Measurements from ENCODE around the gene JADE2.
A peak's percentile ranks its signal among the peaks of the same experiment; 100 is the strongest.

JADE2 gene

DNA sequence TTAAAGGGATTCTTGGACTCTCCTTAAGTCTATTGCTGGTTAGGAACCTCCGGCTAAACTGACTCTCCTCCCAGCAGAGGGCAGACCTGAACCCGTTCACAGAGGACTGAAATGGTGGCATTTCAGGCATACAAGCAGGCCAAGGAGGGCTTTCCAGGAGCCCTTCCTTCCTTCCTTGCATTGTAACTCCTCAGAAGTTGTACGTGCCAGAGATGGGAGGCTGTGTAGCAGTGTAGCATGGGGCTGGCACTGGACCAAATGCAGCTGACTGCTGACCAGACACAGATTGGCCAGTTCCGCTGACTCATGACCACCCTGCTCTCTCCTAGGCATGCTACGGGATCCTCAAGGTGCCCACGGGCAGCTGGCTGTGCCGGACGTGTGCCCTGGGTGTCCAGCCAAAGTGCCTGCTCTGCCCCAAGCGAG lies 36.4 kb downstream of the JADE2 start:
- no peak overlapping the region for H3K4me2 ChIP-seq (ENCODE audit: low read length)
- H3K79me1 ChIP-seq (ENCODE audit: low read length): peaks cover 4% of the 10 kb centered on the region
- H2BK5ac ChIP-seq (ENCODE audit: low read length): peak overlapping the region; percentile 35
- peak; percentile 62 for DNase-seq
- no peak overlapping the region for H3K4ac ChIP-seq (ENCODE audit: low read depth, low read length)
- no peak overlapping the region for H3K9ac ChIP-seq (ENCODE audit: low read length)
- no peak overlapping the region for H2BK15ac ChIP-seq (replicated peaks; ENCODE audit: low read depth)
- peaks cover 14% of the 10 kb centered on the region for H3K36me3 ChIP-seq (ENCODE audit: control insufficient read depth, insufficient read depth, low read length)
- no peak overlapping the region for H3K23ac ChIP-seq (ENCODE audit: low read length)
- peak overlapping the region; percentile 49 for H3K56ac ChIP-seq (ENCODE audit: low read length)
- H3K27me3 ChIP-seq (ENCODE audit: insufficient read depth, low read length, poor library complexity): no peaks in the 10 kb centered on the region
- no peak overlapping the region for H3K18ac ChIP-seq (ENCODE audit: low read length)
- no peak overlapping the region for H3K27ac ChIP-seq (ENCODE audit: low read depth, low read length)
- no peaks in the 10 kb centered on the region for H3K4me1 ChIP-seq (ENCODE audit: control insufficient read depth, low read depth, low read length)
- peaks cover under 1% of the 10 kb centered on the region for H3K79me2 ChIP-seq (ENCODE audit: control insufficient read depth, insufficient read depth, low read length)
- H3K4me3 ChIP-seq (ENCODE audit: low read length): no peak overlapping the region
- no peak overlapping the region for H4K8ac ChIP-seq (ENCODE audit: low read depth, low read length)
- H4K5ac ChIP-seq (ENCODE audit: low read length): no peak overlapping the region
- H2AK5ac ChIP-seq (ENCODE audit: low read length): peak overlapping the region; percentile 65
- WGBS (ENCODE audit: extremely low coverage, insufficient coverage, low lambda C conversion rate): no CpG with 5 or more reads among the region's 9 CpGs
- H2BK120ac ChIP-seq (ENCODE audit: low read depth, low read length): no peak overlapping the region

- Histone ChIP-seq H2BK15ac (replicated peaks; ENCODE audit: low read depth) (no peak overlapping the region), H3K27ac (ENCODE audit: low read depth, low read length) (no peak overlapping the region), H3K36me3 (ENCODE audit: control insufficient read depth, insufficient read depth, low read length) (peaks cover 20% of the 10 kb centered on the region), H3K79me1 (ENCODE audit: low read length) (peaks cover 8% of the 10 kb centered on the region), H4K8ac (ENCODE audit: low read depth, low read length) (no peak overlapping the region), H2BK120ac (ENCODE audit: low read depth, low read length) (no peak overlapping the region), H3K18ac (ENCODE audit: low read length) (no peak overlapping the region), H4K5ac (ENCODE audit: low read length) (no peak overlapping the region), H3K4ac (ENCODE audit: low read depth, low read length) (no peak overlapping the region), H3K9ac (ENCODE audit: low read length) (no peak overlapping the region), H2AK5ac (ENCODE audit: low read length) (no peak overlapping the region), H3K4me1 (ENCODE audit: control insufficient read depth, low read depth, low read length) (no peaks in the 10 kb centered on the region), H2BK5ac (ENCODE audit: low read length) (no peak overlapping the region), H3K56ac (ENCODE audit: low read length) (no peak overlapping the region), H3K4me2 (ENCODE audit: low read length) (no peak overlapping the region), H3K4me3 (ENCODE audit: low read length) (no peak overlapping the region), H3K79me2 (ENCODE audit: control insufficient read depth, insufficient read depth, low read length) (no peaks in the 10 kb centered on the region), H3K23ac (ENCODE audit: low read length) (no peak overlapping the region), H3K27me3 (ENCODE audit: insufficient read depth, low read length, poor library complexity) (no peaks in the 10 kb centered on the region)
- whole genome bisulfite sequencing (ENCODE audit: extremely low coverage, insufficient coverage, low lambda C conversion rate): no CpG with 5 or more reads among the region's 7 CpGs
- DNase-seq: no peak
Observed at GRCh38 chr5:134563221-134563620, 37.8 kb downstream of the JADE2 start.

GRCh38 chr5:134563962-134564361 lies 38.5 kb downstream of the JADE2 start:
- Histone ChIP-seq H3K9ac (ENCODE audit: low read length) (no peak overlapping the region), H3K36me3 (ENCODE audit: control insufficient read depth, insufficient read depth, low read length) (peaks cover 20% of the 10 kb centered on the region), H2BK15ac (replicated peaks; ENCODE audit: low read depth) (no peak overlapping the region)

DNA sequence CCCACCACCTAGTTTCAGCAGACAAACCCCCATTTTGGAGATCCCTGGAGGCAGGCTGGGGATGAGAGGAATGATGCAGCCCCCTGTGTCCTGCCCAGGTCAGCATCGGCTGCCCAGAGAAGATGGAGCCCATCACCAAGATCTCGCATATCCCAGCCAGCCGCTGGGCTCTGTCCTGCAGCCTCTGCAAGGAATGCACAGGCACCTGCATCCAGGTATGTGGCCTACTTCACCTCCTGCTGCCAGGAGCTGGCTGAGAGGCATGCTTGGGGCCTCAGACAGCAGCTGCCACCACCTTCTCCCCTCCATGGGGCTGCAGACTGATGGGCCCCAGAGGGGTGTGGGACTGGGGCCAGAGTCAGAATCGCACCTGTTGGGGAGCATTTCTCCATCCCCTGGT lies 38.9 kb downstream of the JADE2 start:
- no peaks in the 10 kb centered on the region for H3K27me3 ChIP-seq (ENCODE audit: insufficient read depth, low read length, poor library complexity)
- no peak overlapping the region for H3K4me3 ChIP-seq (ENCODE audit: low read length)
- no peaks in the 10 kb centered on the region for H3K4me1 ChIP-seq (ENCODE audit: control insufficient read depth, low read depth, low read length)
- H2AK5ac ChIP-seq (ENCODE audit: low read length): no peak overlapping the region
- WGBS (ENCODE audit: extremely low coverage, insufficient coverage, low lambda C conversion rate): no CpG with 5 or more reads among the region's 4 CpGs
- H3K56ac ChIP-seq (ENCODE audit: low read length): no peak overlapping the region
- no peak overlapping the region for H3K4me2 ChIP-seq (ENCODE audit: low read length)
- H3K36me3 ChIP-seq (ENCODE audit: control insufficient read depth, insufficient read depth, low read length): peaks cover 20% of the 10 kb centered on the region
- H2BK15ac ChIP-seq (replicated peaks; ENCODE audit: low read depth): no peak overlapping the region
- peaks cover 4% of the 10 kb centered on the region for H3K79me1 ChIP-seq (ENCODE audit: low read length)
- no peak overlapping the region for H2BK5ac ChIP-seq (ENCODE audit: low read length)
- no peak overlapping the region for H3K4ac ChIP-seq (ENCODE audit: low read depth, low read length)
- no peak for DNase-seq
- no peak overlapping the region for H3K18ac ChIP-seq (ENCODE audit: low read length)
- H3K23ac ChIP-seq (ENCODE audit: low read length): no peak overlapping the region
- no peak overlapping the region for H3K9ac ChIP-seq (ENCODE audit: low read length)
- H4K5ac ChIP-seq (ENCODE audit: low read length): no peak overlapping the region
- H3K79me2 ChIP-seq (ENCODE audit: control insufficient read depth, insufficient read depth, low read length): no peaks in the 10 kb centered on the region
- H2BK120ac ChIP-seq (ENCODE audit: low read depth, low read length): no peak overlapping the region
- H3K27ac ChIP-seq (ENCODE audit: low read depth, low read length): no peak overlapping the region
- H4K8ac ChIP-seq (ENCODE audit: low read depth, low read length): no peak overlapping the region

More at GRCh38 chr5:134563962-134564361, 38.5 kb downstream of the JADE2 start:
- no peak overlapping the region for H3K4me2 ChIP-seq (ENCODE audit: low read length)
- H3K4ac ChIP-seq (ENCODE audit: low read depth, low read length): no peak overlapping the region
- WGBS (ENCODE audit: extremely low coverage, insufficient coverage, low lambda C conversion rate): no CpG with 5 or more reads among the region's 5 CpGs
- no peaks in the 10 kb centered on the region for H3K4me1 ChIP-seq (ENCODE audit: control insufficient read depth, low read depth, low read length)
- no peaks in the 10 kb centered on the region for H3K27me3 ChIP-seq (ENCODE audit: insufficient read depth, low read length, poor library complexity)
- H3K79me1 ChIP-seq (ENCODE audit: low read length): peaks cover 8% of the 10 kb centered on the region
- H2BK5ac ChIP-seq (ENCODE audit: low read length): no peak overlapping the region
- H3K4me3 ChIP-seq (ENCODE audit: low read length): no peak overlapping the region
- no peak overlapping the region for H4K8ac ChIP-seq (ENCODE audit: low read depth, low read length)
- H3K56ac ChIP-seq (ENCODE audit: low read length): no peak overlapping the region
- H3K23ac ChIP-seq (ENCODE audit: low read length): no peak overlapping the region
- H2AK5ac ChIP-seq (ENCODE audit: low read length): no peak overlapping the region
- H3K79me2 ChIP-seq (ENCODE audit: control insufficient read depth, insufficient read depth, low read length): no peaks in the 10 kb centered on the region
- H3K27ac ChIP-seq (ENCODE audit: low read depth, low read length): no peak overlapping the region
- no peak overlapping the region for H4K5ac ChIP-seq (ENCODE audit: low read length)
- no peak overlapping the region for H2BK120ac ChIP-seq (ENCODE audit: low read depth, low read length)
- DNase-seq: no peak
- no peak overlapping the region for H3K18ac ChIP-seq (ENCODE audit: low read length)

DNA sequence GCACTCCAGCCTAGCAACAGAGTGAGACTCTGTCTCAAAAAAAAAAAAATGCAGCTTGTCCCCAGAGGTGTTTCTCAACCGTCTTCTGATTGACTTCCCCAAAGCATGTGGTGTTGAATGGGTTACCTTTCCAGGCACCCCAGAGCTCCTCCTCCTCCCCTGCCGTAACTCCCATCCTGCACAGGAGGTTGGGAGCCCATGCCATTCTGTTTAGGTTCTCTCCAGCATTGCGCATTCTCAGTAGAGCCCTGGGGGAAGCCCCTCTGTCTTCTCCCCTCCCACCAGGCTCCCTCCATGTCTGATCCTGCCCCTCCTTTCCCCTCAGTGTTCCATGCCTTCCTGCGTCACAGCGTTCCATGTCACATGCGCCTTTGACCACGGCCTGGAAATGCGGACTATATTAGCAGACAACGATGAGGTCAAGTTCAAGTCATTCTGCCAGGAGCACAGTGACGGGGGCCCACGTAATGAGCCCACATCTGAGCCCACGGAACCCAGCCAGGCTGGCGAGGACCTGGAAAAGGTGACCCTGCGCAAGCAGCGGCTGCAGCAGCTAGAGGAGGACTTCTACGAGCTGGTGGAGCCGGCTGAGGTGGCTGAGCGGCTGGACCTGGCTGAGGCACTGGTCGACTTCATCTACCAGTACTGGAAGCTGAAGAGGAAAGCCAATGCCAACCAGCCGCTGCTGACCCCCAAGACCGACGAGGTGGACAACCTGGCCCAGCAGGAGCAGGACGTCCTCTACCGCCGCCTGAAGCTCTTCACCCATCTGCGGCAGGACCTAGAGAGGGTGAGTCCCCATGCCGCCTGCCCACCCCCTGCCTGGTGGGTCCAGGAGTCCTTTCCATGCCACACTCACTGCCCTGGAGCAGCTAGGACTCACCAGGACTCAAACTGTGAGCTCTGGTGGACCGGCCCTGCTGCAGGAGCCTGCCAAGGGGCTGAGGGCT lies 40.6 kb downstream of the JADE2 start:
- no peak overlapping the region for H4K8ac ChIP-seq (ENCODE audit: low read depth, low read length)
- no peak overlapping the region for H3K9ac ChIP-seq (ENCODE audit: low read length)
- H3K4me1 ChIP-seq (ENCODE audit: control insufficient read depth, low read depth, low read length): no peaks in the 10 kb centered on the region
- H3K4me2 ChIP-seq (ENCODE audit: low read length): no peak overlapping the region
- H3K79me2 ChIP-seq (ENCODE audit: control insufficient read depth, insufficient read depth, low read length): no peaks in the 10 kb centered on the region
- H3K4me3 ChIP-seq (ENCODE audit: low read length): no peak overlapping the region
- no peak overlapping the region for H2BK5ac ChIP-seq (ENCODE audit: low read length)
- H3K79me1 ChIP-seq (ENCODE audit: low read length): peaks cover 7% of the 10 kb centered on the region
- WGBS (ENCODE audit: extremely low coverage, insufficient coverage, low lambda C conversion rate): no CpG with 5 or more reads among the region's 28 CpGs
- H3K27me3 ChIP-seq (ENCODE audit: insufficient read depth, low read length, poor library complexity): no peaks in the 10 kb centered on the region
- no peak overlapping the region for H2BK120ac ChIP-seq (ENCODE audit: low read depth, low read length)
- H2BK15ac ChIP-seq (replicated peaks; ENCODE audit: low read depth): no peak overlapping the region
- no peak overlapping the region for H3K4ac ChIP-seq (ENCODE audit: low read depth, low read length)
- no peak overlapping the region for H3K27ac ChIP-seq (ENCODE audit: low read depth, low read length)
- no peak overlapping the region for H4K5ac ChIP-seq (ENCODE audit: low read length)
- peaks cover 18% of the 10 kb centered on the region for H3K36me3 ChIP-seq (ENCODE audit: control insufficient read depth, insufficient read depth, low read length)
- no peak overlapping the region for H2AK5ac ChIP-seq (ENCODE audit: low read length)
- H3K56ac ChIP-seq (ENCODE audit: low read length): no peak overlapping the region
- H3K23ac ChIP-seq (ENCODE audit: low read length): no peak overlapping the region
- no peak for DNase-seq
- no peak overlapping the region for H3K18ac ChIP-seq (ENCODE audit: low read length)
